ENCODE measurements around the gene GREM2.

GRCh38 chr1:240474133-240474614 is 137.8 kb downstream of the GREM2 start:
- no peak for TF ChIP-seq CTCF (IDR thresholded peaks at IDR 0.05)
- TF ChIP-seq EP300 (IDR thresholded peaks at IDR 0.05): no peak
- no peak for TF ChIP-seq POLR2AphosphoS5 (IDR thresholded peaks at IDR 0.05)
- no peak for TF ChIP-seq POLR2A (IDR thresholded peaks at IDR 0.05)

Data from upper lobe of left lung (tissue), 4 donors.